ENCODE measurements around the gene ABI2.

- TF ChIP-seq CTCF (IDR thresholded peaks at IDR 0.05) = no peak
- no peak for TF ChIP-seq POLR2A (IDR thresholded peaks at IDR 0.05)
- no peak for TF ChIP-seq EP300 (IDR thresholded peaks at IDR 0.05)
Measured at GRCh38 chr2:203282101-203282500, 46.1 kb upstream of the ABI2 start.

Measured in ovary (tissue), 3 donors.